Placental epithelial cell (primary cell): Measurements from ENCODE around the gene ZNF565. TPM values are rescaled to one million over a fixed set of nuclear protein-coding genes. Genes with fewer than 3 reads are reported as not detected.

Experiments used
- small RNA-seq: library from RNA; depleted of rRNA; stranded (forward); fragments of <200 nt; gene quantifications from one replicate; pipeline ENCODE3, GENCODE V24; 2012
- total RNA-seq: library from RNA; depleted of rRNA; stranded (reverse); fragments of >200 nt; gene quantifications from 2 replicates; pipeline ENCODE4 v1.2.3, GENCODE V29; 2012

The ZNF565 gene
- total RNA-seq = 4.6 and 6.3 TPM in 2 replicates

DNA sequence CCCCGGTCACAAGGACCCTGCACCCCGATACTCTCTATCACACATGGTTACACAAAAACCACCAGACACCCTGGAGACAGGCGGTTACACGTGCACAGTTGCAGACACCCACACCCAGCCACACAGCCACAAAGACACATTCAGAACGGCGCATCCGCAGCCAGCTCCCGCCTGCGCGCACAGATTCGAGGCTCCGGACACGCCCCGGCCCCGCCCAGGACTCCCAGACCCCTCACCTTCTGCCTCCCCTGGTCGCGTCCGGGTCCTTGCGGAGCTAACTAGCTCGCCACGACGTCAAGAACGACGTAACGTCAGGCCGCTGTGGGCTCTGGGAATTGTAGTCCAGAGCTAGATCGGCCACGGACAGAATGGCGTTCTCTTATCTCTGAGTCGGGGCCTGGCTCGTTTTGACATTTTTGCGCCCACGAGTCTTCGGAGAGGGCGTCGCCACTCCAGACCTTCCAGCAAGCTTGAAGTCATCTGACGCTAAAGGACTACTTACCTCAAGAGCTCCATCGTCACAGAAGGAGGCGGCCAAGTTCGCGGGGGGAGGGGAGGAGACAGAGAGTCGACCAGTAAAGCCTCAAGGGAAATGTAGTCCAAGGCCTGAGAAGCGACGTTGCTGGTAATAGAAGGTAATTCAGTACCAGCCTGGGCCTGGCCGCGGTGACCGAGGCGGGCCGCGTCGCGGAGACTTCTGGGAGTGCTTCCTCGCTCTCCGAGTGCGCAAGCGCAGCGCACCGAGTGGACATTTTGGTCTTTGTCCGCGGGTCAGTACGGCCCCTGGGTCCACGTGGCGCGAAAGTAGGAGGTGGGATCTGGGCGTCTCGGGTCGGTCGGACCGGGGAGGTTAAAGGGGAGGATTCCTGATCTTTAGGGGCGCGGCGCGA, at the start of gene ZNF565, which contains the start of gene ZNF146:
Gene ZNF565 (minus strand): TSS at position 280 of the 890 bp plus-strand sequence. CDS start 12,680 bp downstream, outside the sequence.
Gene ZNF146 (plus strand): TSS at position 721 of the 890 bp plus-strand sequence. CDS start 21,335 bp downstream, outside the sequence.

DNA sequence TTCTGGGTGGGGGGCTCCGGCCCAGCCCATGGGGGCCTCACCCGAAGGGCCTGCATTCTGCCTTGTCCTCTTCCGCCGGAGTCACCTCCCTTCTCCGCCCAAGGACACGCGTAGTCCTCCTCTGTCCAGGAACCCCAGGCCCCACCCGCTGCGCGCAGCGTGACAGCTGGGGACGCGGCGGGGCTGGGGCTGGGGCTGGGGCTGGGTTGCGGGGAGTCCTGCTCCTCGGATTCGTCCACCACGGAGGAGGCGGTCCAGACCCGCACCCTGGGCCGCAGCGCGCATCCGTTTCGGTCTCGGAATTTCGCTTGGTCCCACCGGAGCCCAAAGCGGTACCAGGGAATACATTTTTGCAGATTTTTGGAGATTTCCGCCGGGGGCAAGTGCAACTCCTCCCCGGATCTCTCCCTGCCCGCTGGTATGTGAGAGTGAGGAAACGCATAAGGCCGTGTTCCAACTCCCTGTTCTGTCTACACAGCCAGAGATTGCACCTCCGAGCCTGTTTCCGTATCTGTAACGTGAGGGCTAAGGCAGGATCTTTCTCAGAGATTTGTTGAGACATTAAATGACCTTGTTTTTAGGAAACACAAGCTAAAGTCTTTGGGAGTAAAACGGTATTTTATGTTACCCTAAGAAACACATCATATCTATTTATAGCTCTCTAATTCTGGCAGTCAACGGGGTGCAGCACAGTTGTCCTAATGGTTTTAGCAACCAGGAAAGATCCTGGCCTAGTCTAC, 61.9 kb downstream of the ZNF565 start, which contains the start of gene COX7A1:
Gene COX7A1 (minus strand): TSS at position 96 of the 740 bp plus-strand sequence. CDS start 40 bp downstream, at position 56.

DNA sequence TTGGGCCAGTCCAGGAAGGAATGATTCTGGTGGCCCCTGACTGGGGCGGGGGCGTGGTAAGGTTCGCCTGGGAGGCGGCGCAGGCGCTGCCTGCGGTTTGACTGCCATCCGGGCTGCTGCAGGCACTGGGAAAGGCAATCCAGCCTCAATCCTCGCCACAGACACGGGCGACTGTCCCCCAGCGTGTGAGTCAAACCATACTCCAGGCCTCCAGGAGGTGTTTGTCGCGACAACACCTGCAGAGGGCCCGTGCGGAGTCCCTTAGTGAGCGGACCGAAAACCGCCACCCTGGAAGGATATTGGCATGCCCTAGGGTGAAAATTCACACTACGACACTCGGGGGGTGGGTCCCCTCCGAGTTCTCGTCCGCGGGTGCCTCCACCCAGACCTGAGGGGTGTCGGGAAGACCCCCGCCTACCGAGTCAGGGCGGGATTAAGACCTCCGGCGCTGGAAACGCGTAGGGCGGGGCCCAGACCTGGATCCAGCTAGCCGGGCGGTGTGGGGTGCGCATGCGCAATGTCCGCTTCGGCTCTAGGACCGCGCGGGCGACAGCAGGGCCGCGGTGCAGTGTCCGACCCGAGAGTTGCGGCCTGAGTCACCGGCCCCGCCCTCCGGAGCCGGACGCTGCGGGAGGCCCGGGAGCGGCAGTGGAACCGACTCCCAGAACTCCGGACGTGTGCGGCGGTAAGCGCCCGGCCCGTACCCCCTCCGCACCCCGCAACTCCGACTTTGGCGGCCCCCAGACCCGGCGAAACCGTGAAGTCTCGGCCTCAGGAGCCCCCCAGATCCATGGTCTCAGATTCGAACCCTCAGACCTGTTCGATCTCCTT, 74.8 kb downstream of the ZNF565 start, which contains the start of gene CAPNS1:
Gene CAPNS1 (plus strand): TSS at position 594 of the 831 bp plus-strand sequence. CDS start 946 bp downstream, outside the sequence.

Small RNA genes within 50 kb of the gene (small RNA-seq; reads per million reads assigned to genes)
- not detected for gene RF00019

Other genes with a start within 250 kb of the ZNF565 start
- 17.4 and 22.4 TPM in 2 replicates for gene SDHAF1, start 219.5 kb downstream of the ZNF565 start, total RNA-seq
- gene SYNE4, start 205.9 kb downstream of the ZNF565 start, total RNA-seq = 8.5 and 10.2 TPM in 2 replicates
- 11.0 and 18.3 TPM in 2 replicates for gene ALKBH6, start 200.5 kb downstream of the ZNF565 start, total RNA-seq
- 6.3 and 13.0 TPM in 2 replicates for gene CLIP3, start 181.8 kb downstream of the ZNF565 start, total RNA-seq
- gene THAP8, start 160.4 kb downstream of the ZNF565 start, total RNA-seq = 5.5 and 8.1 TPM in 2 replicates
- gene WDR62, start 159.8 kb downstream of the ZNF565 start, total RNA-seq = 14.1 and 17.5 TPM in 2 replicates
- gene OVOL3, start 103.5 kb downstream of the ZNF565 start, total RNA-seq = not detected in 2 replicates
- 55.5 and 82.8 TPM in 2 replicates for gene POLR2I, start 99.8 kb downstream of the ZNF565 start, total RNA-seq
- gene TBCB, start 99.2 kb downstream of the ZNF565 start, total RNA-seq = 173 and 337 TPM in 2 replicates
- 413 and 636 TPM in 2 replicates for gene CAPNS1, start 74.6 kb downstream of the ZNF565 start, total RNA-seq
- 4.9 and 53.8 TPM in 2 replicates for gene COX7A1, start 62.2 kb downstream of the ZNF565 start, total RNA-seq
- gene ZNF146, start 441 bp upstream of the ZNF565 start, total RNA-seq = 77.3 and 79.3 TPM in 2 replicates
- gene ZFP14, start 164.5 kb upstream of the ZNF565 start, total RNA-seq = 1.6 and 3.9 TPM in 2 replicates
- gene ZFP82, start 204.0 kb upstream of the ZNF565 start, total RNA-seq = 8.2 and 10.2 TPM in 2 replicates